Stimulated activated CD4-positive, alpha-beta T cell treated with anti-CD3 and anti-CD28 coated beads, Interleukin-2, amount 100 ng/mL, for 24 hours (primary cell): Measurements from ENCODE around the gene SMIM22.

Experiments
- DNase-seq, 2 donors: peaks; one replicate each; pipeline ENCODE4 v3.0.0-alpha.2; 2020

Gene SMIM22

GRCh38 chr16:4797805-4798252, 2.7 kb downstream of the SMIM22 start:
- DNase-seq = no peak

GRCh38 chr16:4798456-4798855, 3.3 kb downstream of the SMIM22 start:
- no peak for DNase-seq

- no peak for DNase-seq
Measured at GRCh38 chr16:4799171-4799855, 4.1 kb downstream of the SMIM22 start.

- DNase-seq = no peak
Measured at GRCh38 chr16:4800290-4801041, 5.3 kb downstream of the SMIM22 start.

GRCh38 chr16:4801051-4801961, 6.1 kb downstream of the SMIM22 start:
- no peak for DNase-seq

- DNase-seq = peak; percentile 75 to 81
Measured at GRCh38 chr16:4801962-4802658, 6.9 kb downstream of the SMIM22 start, which contains the start of gene ROGDI. ROGDI (minus strand) TSS chr16:4802633; CDS start chr16:4802571, 62 bp downstream.

GRCh38 chr16:4802659-4803287, 7.6 kb downstream of the SMIM22 start:
- DNase-seq = peak; percentile 91 to 93

GRCh38 chr16:4803401-4803844, 8.3 kb downstream of the SMIM22 start:
- DNase-seq = no peak

GRCh38 chr16:4803898-4804762, 9.0 kb downstream of the SMIM22 start:
- DNase-seq = no peak

GRCh38 chr16:4805231-4805630, 10.1 kb downstream of the SMIM22 start:
- DNase-seq = no peak

- no peak for DNase-seq
Measured at GRCh38 chr16:4806280-4806679, 11.1 kb downstream of the SMIM22 start.

GRCh38 chr16:4811242-4811641, 16.1 kb downstream of the SMIM22 start:
- DNase-seq = no peak

GRCh38 chr16:4811773-4812172, 16.6 kb downstream of the SMIM22 start:
- DNase-seq = no peak

- no peak for DNase-seq
Measured at GRCh38 chr16:4813251-4814003, 18.3 kb downstream of the SMIM22 start.

GRCh38 chr16:4814046-4814445, 18.9 kb downstream of the SMIM22 start:
- DNase-seq = no peak

GRCh38 chr16:4814542-4815173, 19.5 kb downstream of the SMIM22 start:
- no peak for DNase-seq

- no peak for DNase-seq
Measured at GRCh38 chr16:4820652-4821051, 25.5 kb downstream of the SMIM22 start.

- no peak for DNase-seq
Measured at GRCh38 chr16:4825196-4825595, 30.0 kb downstream of the SMIM22 start.

GRCh38 chr16:4826526-4826925, 31.4 kb downstream of the SMIM22 start:
- no peak for DNase-seq

GRCh38 chr16:4826980-4827379, 31.8 kb downstream of the SMIM22 start:
- DNase-seq = no peak
